ENCODE data around the gene ARHGAP26.

The ARHGAP26 gene

GRCh38 chr5:143152445-143152844, 382.3 kb downstream of the ARHGAP26 start:
- no peak for DNase-seq (ENCODE audit: low read depth in 2 of 2, low spot score in 1 of 2)

- DNase-seq (ENCODE audit: low read depth in 2 of 2, low spot score in 1 of 2) = no peak
Measured at GRCh38 chr5:143153332-143154119, 383.3 kb downstream of the ARHGAP26 start.

DNA sequence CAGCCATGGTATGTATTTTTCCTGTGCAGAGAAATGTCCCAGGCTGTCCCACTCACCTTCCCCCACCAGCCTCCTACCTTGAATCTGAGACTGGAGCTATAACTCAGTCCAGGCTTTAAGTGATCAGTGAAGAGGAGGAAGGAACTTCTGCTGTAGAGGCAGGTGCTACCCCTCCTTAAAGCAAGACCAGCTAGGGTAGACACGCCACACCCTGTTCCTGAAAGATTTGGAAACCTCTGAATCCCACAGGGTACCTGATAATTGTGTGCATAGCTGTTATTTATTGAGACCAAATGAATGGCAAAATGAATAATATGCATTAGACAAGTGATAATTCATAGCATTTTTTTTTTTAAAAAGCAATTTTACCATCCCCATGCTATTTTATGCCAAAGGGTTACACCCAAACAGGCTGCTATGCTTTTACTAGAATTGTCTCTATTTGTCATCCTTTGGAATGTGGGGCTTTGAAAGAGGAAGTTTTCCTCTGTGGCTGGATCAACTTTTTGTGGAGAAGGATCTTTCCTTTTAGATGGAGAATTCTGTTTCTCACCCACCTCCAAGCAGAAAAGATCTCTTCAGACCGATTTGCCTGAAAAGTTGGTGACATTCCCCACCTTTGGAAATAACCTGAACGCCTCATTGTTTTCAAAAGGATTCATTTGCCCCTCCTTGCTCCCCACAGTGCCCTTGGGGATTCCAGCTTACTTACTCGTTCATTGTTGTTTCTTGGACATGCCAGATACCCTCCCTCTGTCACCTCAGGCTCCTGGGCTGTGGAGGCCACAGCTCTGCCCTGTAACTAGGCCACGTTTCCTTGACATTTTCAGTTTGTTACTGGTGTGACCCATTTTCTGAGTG, 384.6 kb downstream of the ARHGAP26 start:
- no peak for DNase-seq (ENCODE audit: low read depth in 2 of 2, low spot score in 1 of 2)

- no peak for DNase-seq (ENCODE audit: low read depth in 2 of 2, low spot score in 1 of 2)
Measured at GRCh38 chr5:143155455-143155854, 385.3 kb downstream of the ARHGAP26 start.

DNA sequence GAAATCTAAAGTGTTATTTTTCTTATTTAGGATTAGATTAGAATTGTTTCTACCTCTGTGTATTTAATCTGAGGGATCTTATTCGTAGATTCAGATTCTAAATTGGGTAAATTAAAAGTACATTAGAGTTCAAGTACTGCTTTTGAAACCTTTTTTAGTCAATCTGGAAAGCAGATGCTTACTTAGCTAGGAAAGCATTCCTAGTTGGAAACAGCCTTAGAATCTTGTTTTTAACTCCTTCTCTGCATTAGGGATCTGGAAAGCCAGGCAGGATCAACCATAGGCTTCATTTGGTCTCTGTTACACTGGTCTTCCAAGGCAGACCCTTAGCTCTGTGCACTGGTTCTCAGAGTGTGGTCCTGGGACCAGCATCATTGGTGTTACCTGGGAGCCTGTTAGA, 385.9 kb downstream of the ARHGAP26 start:
- no peak for DNase-seq (ENCODE audit: low read depth in 2 of 2, low spot score in 1 of 2)

- DNase-seq (ENCODE audit: low read depth in 2 of 2, low spot score in 1 of 2) = no peak
Measured at GRCh38 chr5:143156572-143156971, 386.4 kb downstream of the ARHGAP26 start.

DNA sequence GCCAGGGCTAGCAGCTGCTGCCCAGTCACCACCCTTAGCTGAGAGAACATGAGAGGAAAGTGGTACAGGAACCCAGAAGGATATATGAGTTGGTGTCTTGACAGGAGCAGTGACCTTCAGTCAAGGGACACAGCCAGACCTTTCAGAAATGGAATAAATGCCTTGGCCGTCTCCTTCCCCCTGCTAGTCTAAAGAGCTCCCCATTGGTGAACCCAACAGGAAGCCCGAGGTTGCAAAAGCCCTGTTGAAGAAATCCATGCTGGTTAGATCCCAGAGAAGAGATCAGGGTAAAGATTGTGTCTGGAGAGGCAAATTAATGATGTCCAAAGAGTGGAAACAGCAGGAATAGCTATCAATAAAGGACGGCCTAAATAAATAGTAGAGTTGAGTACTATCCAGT, 388.9 kb downstream of the ARHGAP26 start:
- no peak for DNase-seq (ENCODE audit: low read depth in 2 of 2, low spot score in 1 of 2)

DNA sequence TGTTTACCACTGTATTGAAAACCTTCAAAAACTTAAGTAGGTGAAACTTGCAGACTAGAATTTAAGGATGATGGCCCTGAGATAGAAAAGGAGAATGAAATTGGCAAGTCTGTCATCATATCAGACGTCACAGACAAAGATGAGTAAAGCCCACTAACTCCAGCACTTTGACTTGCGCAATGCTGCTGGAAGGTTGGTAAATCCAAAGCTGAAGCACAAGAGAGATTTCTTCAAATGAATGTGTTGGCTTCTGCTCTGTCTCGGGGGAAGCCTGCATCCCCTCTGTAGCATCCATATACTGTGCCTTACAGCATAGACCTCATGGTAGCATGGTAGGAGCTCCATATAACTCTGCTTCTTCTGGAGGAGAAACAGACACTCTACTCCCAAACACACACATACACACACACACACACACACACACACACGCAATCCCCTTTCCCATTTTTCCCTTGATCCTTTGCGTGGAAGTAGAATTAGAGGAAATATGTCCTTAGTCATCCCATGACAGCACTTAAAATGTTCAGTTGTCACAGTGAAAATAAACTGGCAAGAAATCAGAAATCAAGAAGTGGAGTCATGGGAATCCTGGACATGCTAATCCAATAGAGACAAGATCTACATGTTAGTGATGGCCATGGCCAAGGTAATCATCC, 391.8 kb downstream of the ARHGAP26 start:
- no peak for DNase-seq (ENCODE audit: low read depth in 2 of 2, low spot score in 1 of 2)

DNA sequence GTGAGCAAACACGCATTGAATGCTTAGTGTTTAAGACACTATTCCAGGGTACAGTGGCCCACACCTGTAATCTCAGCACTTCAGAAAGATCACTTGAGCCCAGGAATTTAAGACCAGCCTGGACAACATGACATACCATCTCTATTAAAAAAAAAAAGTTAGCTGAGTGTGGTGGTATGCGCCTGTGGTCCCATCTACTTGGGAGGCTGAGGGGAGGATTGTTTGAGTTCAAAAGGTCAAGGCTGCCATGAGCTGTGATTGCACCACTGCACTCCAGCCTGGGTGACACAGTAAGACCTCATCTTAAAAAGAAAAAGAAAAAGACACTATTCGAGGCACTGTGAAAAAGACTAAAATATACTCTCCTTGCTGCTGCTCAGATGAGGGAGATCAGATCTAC, 392.6 kb downstream of the ARHGAP26 start:
- DNase-seq (ENCODE audit: low read depth in 2 of 2, low spot score in 1 of 2) = no peak

DNA sequence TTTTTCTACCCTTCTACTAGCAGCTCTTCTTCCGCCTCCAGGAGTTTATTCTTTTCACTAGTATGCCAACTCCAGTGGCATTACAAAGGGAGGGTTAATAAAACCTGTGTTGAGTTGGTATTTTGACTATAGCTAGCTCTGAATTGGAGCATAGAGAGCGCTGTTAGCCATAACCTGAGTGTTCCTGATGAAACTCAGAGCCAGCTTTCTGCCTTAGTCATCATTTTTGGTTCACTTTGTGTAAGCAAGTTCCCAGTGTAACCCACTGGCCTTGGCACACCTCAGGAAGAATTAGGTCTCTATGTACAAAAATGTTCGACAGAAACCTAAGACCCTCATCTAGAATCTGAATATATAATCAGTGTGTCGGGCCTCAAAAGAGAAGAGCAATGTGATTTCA, 394.4 kb downstream of the ARHGAP26 start:
- DNase-seq (ENCODE audit: low read depth in 2 of 2, low spot score in 1 of 2) = no peak

GRCh38 chr5:143165049-143165880, 395.1 kb downstream of the ARHGAP26 start:
- no peak for DNase-seq (ENCODE audit: low read depth in 2 of 2, low spot score in 1 of 2)

GRCh38 chr5:143166090-143166489, 395.9 kb downstream of the ARHGAP26 start:
- DNase-seq (ENCODE audit: low read depth in 2 of 2, low spot score in 1 of 2) = no peak

GRCh38 chr5:143166661-143167420, 396.7 kb downstream of the ARHGAP26 start:
- no peak for DNase-seq (ENCODE audit: low read depth in 2 of 2, low spot score in 1 of 2)

- no peak for DNase-seq (ENCODE audit: low read depth in 2 of 2, low spot score in 1 of 2)
Measured at GRCh38 chr5:143168171-143168741, 398.1 kb downstream of the ARHGAP26 start.

- no peak for DNase-seq (ENCODE audit: low read depth in 2 of 2, low spot score in 1 of 2)
Measured at GRCh38 chr5:143168921-143169810, 399.0 kb downstream of the ARHGAP26 start.

GRCh38 chr5:143170104-143170503, 399.9 kb downstream of the ARHGAP26 start:
- no peak for DNase-seq (ENCODE audit: low read depth in 2 of 2, low spot score in 1 of 2)

DNA sequence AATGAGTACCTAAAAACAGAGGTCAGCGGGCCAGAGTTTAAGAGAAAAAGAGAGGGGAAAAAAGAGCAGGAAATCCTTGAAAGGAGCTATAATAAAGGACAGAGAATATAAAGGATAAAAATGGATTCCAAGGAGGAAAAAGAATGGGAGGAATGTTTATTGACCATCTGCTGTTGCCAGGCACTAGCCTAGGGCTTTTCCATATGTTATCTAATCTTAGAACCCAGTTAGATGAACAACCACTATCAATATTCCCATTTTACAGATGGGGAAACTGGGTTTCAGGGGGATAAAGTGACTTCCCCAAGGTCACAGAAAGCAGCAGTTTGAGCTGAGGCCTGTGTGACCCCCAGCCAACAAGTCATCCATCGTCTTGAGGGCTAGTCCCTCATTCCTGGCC, 400.8 kb downstream of the ARHGAP26 start:
- DNase-seq (ENCODE audit: low read depth in 2 of 2, low spot score in 1 of 2) = no peak

- no peak for DNase-seq (ENCODE audit: low read depth in 2 of 2, low spot score in 1 of 2)
Measured at GRCh38 chr5:143172739-143173138, 402.6 kb downstream of the ARHGAP26 start.
